GM06990 (cell line): ENCODE results near the gene CHST11.

Experiments
- DNase-seq: peaks from one replicate; pipeline ENCODE4 v3.0.0-alpha.2; 2011; ENCODE audit not compliant: insufficient read length; ENCODE audit errors: extremely low read depth
- H3K27me3 ChIP-seq: replicated peaks from 2 replicates; pipeline ENCODE4 v1.6.0; 2011; ENCODE audit warnings: low read length; ENCODE audit not compliant: control insufficient read depth, insufficient read depth
- H3K36me3 ChIP-seq: 2 replicates; pipeline ENCODE4 v1.5.1; 2011; ENCODE audit warnings: low read length; ENCODE audit not compliant: control insufficient read depth, insufficient read depth
- H3K4me3 ChIP-seq: replicated peaks from 2 replicates; pipeline ENCODE4 v1.5.1; 2011; ENCODE audit warnings: low read depth, mild to moderate bottlenecking, control low read depth, low read length
- CTCF ChIP-seq: IDR thresholded peaks from 2 replicates; pipeline ENCODE4 v1.5.1; 2011; ENCODE audit warnings: low read length, control low read depth, mild to moderate bottlenecking, inconsistent platforms; ENCODE audit not compliant: insufficient read depth, poor library complexity, severe bottlenecking

The CHST11 gene

DNA sequence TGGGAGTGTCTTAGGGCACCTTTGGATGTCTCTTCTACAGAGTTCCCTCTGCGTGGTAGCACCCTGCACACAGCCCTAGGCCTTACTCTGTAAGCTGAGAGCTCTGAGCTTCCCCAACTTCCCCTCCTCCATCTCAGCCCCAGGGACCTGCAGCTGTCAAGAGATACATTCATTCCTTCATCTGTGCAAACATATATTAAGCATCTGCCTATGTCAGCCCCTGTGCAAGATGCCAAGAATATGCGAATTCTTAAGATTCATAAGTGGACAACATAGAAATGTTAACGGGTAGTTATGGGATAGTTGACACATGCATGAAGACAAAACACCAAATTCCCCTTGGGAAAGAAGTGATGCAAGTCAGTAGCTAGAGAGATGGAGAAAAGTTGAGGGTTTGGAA, 310.5 kb downstream of the CHST11 start:
- Histone ChIP-seq H3K4me3 (no peak overlapping the region), H3K36me3 (no peaks in the 10 kb centered on the region), H3K27me3 (no peaks in the 10 kb centered on the region)
- no peak for TF ChIP-seq CTCF
- no peak for DNase-seq

DNA sequence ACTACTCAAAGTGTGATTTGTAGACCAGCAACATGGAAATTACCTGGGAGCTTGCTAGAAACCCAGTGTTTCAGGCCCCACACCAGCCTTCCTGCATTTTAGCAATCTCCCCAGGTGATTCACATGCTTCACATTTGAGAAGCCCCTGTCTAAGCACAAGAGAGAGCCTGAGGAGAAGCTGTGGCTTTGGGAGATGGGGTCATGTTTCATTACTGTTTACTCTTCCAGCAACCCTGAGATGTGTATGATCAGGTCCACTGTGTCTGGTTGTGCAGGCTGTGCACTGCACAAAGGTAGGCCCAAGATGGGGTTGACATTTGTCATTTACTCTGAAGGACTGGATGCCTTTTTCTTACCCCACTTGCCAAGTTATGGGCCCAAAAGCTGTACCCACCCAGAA, 311.3 kb downstream of the CHST11 start:
- no peak for DNase-seq
- no peak for TF ChIP-seq CTCF
- H3K36me3 ChIP-seq = no peaks in the 10 kb centered on the region
- no peak overlapping the region for H3K4me3 ChIP-seq
- no peaks in the 10 kb centered on the region for H3K27me3 ChIP-seq

DNA sequence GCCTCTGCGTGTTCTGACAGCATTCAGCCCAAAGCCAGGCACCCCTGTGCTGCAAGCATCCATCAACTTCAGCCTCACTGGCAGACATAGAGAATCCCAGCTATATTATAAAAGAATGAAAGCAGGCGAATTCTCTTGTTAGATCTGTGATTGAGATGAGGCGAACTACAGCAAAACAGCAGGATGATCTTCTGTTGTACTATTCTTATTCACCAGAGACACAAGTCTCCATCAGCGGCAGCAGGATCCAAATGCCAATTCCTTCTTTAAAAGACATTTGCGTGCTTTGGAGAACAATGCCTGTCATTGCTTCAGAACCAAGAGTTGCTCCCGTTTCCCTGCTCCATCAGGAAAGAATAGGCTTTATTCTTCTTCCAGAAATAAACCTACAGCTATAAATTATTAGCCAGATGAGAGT, 312.4 kb downstream of the CHST11 start:
- no peak for TF ChIP-seq CTCF
- Histone ChIP-seq H3K27me3 (no peaks in the 10 kb centered on the region), H3K4me3 (no peak overlapping the region), H3K36me3 (no peaks in the 10 kb centered on the region)
- DNase-seq = no peak

DNA sequence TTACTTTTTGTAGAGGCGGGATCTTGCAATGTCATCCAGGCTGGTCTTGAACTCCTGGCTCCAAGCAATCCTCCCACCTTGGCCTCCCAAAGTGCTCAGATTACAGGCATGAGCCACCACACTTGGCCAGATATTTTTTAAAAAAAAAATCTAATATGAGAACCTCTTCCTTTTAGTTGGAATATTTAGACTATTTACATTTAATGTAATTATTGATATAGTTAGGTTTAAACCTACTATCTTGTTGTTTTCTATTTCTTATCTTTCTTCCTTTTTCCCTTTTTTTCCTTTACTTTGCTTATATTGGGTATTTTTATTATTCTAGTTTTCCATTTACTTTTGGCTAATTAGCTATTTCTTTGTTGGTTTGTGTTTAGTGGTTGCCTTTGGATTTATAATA, 315.6 kb downstream of the CHST11 start:
- Histone ChIP-seq H3K36me3 (no peaks in the 10 kb centered on the region), H3K4me3 (no peak overlapping the region), H3K27me3 (no peaks in the 10 kb centered on the region)
- DNase-seq = no peak
- TF ChIP-seq CTCF = no peak

- TF ChIP-seq CTCF = no peak
- DNase-seq = no peak
- H3K27me3 ChIP-seq = no peaks in the 10 kb centered on the region
- no peaks in the 10 kb centered on the region for H3K36me3 ChIP-seq
- H3K4me3 ChIP-seq = no peak overlapping the region
Measured at GRCh38 chr12:104775731-104776231, 319.0 kb downstream of the CHST11 start.

DNA sequence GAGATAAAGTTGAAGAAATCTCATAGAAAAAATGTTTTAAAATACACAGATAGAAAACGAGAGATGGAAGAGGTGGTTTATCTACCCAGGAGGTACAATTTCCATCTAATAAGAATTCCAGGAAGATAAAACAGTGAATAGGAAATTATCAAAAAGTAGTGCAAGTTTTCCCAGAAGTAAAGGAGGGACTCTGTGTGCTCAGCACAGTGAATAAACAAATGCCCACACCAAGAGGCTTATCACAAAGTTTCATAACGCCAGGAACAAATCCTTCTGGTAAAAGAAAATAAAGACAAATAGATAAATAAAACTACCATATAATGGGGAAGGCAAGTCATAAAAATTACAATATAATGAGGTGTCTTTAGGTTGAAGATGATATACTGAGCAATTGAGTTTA, 322.4 kb downstream of the CHST11 start:
- H3K27me3 ChIP-seq = no peaks in the 10 kb centered on the region
- TF ChIP-seq CTCF = no peak
- H3K36me3 ChIP-seq = no peaks in the 10 kb centered on the region
- no peak overlapping the region for H3K4me3 ChIP-seq
- DNase-seq = no peak
